Parathyroid adenoma (tissue), 2 donors: Measurements from ENCODE around the gene COL12A1.

Experiments used
- H2AFZ ChIP-seq: fragments of 300-600 bp; sonication (generic); one replicate; pipeline ENCODE4 v1.7.0; 2017; ENCODE audit warnings: antibody characterized with exemption, mild to moderate bottlenecking
- H3K27ac ChIP-seq: fragments of 300-600 bp; sonication (generic); one replicate; pipeline ENCODE4 v1.7.0; 2017
- H3K27me3 ChIP-seq: fragments of 300-600 bp; sonication (generic); one replicate; pipeline ENCODE4 v1.7.0; 2017; ENCODE audit warnings: low read length; ENCODE audit not compliant: control insufficient read depth, insufficient read depth
- H3K36me3 ChIP-seq: fragments of 300-600 bp; sonication (generic); one replicate; pipeline ENCODE4 v1.7.0; 2017; ENCODE audit warnings: low read length; ENCODE audit not compliant: control insufficient read depth, insufficient read depth
- H3K4me1 ChIP-seq: fragments of 300-600 bp; sonication (generic); one replicate; pipeline ENCODE4 v1.7.0; 2017; ENCODE audit warnings: control low read depth
- H3K4me2 ChIP-seq: fragments of 300-600 bp; sonication (generic); one replicate; pipeline ENCODE4 v1.7.0; 2017; ENCODE audit warnings: low read length
- H3K4me3 ChIP-seq: fragments of 300-600 bp; sonication (generic); one replicate; pipeline ENCODE4 v1.7.0; 2017; ENCODE audit warnings: low read depth, low read length
- H3K79me2 ChIP-seq: fragments of 300-600 bp; sonication (generic); one replicate; pipeline ENCODE4 v1.7.0; 2017; ENCODE audit warnings: control low read depth
- H3K9ac ChIP-seq: fragments of 300-600 bp; sonication (generic); one replicate; pipeline ENCODE4 v1.7.0; 2017; ENCODE audit warnings: mild to moderate bottlenecking
- H3K9me3 ChIP-seq: fragments of 300-600 bp; sonication (generic); one replicate; pipeline ENCODE4 v1.7.0; 2017; ENCODE audit warnings: low read length; ENCODE audit not compliant: control insufficient read depth
- TF ChIP-seq, protein P1 (sequence below): fragments of 300-600 bp; sonication (generic); IDR thresholded peaks from one replicate; pipeline ENCODE4 v1.7.0; 2017; ENCODE audit warnings: antibody characterized with exemption, mild to moderate bottlenecking
- donor health status: primary hyperparathyroidism.

Gene COL12A1

DNA sequence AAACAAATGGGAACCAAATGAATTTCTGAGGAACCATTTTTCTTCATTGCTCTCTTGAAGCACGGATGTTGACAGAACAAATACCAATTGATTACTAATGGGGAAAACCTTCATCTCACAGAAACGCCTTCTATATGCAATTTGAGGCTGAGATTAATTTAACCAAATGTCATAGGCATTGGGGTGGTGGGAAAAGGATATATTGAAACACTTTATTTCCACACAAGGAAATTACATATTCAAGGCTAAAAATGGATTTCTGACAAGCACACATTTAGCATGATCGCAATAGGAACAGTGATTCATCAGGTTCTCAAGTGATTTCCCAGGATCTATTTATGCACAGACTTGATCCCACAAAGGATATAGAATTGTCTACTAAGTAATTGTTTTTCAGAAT is 88.9 kb downstream of the COL12A1 start:
- Histone ChIP-seq H3K36me3 (peaks cover 2% of the 10 kb centered on the region), H2AFZ (no peak overlapping the region), H3K9ac (no peak overlapping the region), H3K4me1 (no peaks in the 10 kb centered on the region), H3K9me3 (no peaks in the 10 kb centered on the region), H3K27ac (no peak overlapping the region), H3K4me2 (no peak overlapping the region), H3K79me2 (no peaks in the 10 kb centered on the region), H3K27me3 (no peaks in the 10 kb centered on the region), H3K4me3 (no peak overlapping the region)
- TF ChIP-seq, protein P1, sequence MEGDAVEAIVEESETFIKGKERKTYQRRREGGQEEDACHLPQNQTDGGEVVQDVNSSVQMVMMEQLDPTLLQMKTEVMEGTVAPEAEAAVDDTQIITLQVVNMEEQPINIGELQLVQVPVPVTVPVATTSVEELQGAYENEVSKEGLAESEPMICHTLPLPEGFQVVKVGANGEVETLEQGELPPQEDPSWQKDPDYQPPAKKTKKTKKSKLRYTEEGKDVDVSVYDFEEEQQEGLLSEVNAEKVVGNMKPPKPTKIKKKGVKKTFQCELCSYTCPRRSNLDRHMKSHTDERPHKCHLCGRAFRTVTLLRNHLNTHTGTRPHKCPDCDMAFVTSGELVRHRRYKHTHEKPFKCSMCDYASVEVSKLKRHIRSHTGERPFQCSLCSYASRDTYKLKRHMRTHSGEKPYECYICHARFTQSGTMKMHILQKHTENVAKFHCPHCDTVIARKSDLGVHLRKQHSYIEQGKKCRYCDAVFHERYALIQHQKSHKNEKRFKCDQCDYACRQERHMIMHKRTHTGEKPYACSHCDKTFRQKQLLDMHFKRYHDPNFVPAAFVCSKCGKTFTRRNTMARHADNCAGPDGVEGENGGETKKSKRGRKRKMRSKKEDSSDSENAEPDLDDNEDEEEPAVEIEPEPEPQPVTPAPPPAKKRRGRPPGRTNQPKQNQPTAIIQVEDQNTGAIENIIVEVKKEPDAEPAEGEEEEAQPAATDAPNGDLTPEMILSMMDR = no peak

DNA sequence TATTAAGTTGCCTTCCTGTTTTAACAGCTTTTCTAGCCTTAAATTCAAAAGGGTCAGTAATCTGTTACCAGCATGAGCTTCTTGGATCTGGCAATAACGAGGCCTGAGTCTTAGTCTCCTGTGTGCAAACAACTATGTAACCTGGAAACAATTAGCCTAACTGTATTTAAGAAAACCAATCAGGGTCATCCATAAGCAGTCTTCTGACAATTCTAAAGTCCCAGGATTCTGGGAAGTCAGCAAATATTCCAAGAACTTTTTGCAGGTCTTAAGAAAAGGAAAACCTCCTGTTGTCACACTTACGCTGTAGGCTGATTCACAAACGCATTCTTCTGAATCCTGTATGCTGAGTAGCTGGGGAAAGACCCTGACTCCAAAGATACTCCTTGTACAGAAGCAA is 90.4 kb downstream of the COL12A1 start:
- no peaks in the 10 kb centered on the region for H3K9me3 ChIP-seq
- no peak overlapping the region for H3K27ac ChIP-seq
- H3K36me3 ChIP-seq = peaks cover 2% of the 10 kb centered on the region
- H3K4me2 ChIP-seq = no peak overlapping the region
- no peak overlapping the region for H2AFZ ChIP-seq
- H3K4me3 ChIP-seq = no peak overlapping the region
- H3K4me1 ChIP-seq = no peaks in the 10 kb centered on the region
- TF ChIP-seq, protein P1 = no peak
- H3K79me2 ChIP-seq = no peaks in the 10 kb centered on the region
- H3K27me3 ChIP-seq = no peaks in the 10 kb centered on the region
- no peak overlapping the region for H3K9ac ChIP-seq

DNA sequence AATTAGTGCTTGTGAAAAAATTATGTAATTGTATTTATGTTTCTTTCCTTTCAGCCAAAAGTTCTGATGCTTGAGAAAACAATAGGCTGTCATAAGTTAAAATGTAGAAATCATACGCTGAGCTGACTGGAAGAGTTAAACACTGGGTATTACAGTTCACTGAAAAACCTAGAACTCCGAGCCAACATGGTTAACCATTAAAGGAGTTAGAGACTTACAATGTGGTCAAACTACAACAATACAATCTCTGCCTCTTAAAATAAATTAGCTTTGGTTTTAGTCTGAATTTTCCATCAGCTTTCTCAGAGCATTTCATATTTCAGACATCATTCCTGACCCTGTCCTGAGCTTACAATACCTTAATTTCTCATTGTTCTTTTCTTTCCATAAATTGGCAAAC is 91.0 kb downstream of the COL12A1 start:
- no peak overlapping the region for H3K4me2 ChIP-seq
- H3K4me3 ChIP-seq = no peak overlapping the region
- TF ChIP-seq, protein P1 = no peak
- H3K27me3 ChIP-seq = no peaks in the 10 kb centered on the region
- no peaks in the 10 kb centered on the region for H3K36me3 ChIP-seq
- H3K9me3 ChIP-seq = no peaks in the 10 kb centered on the region
- no peak overlapping the region for H3K9ac ChIP-seq
- no peaks in the 10 kb centered on the region for H3K79me2 ChIP-seq
- no peak overlapping the region for H3K27ac ChIP-seq
- no peak overlapping the region for H2AFZ ChIP-seq
- H3K4me1 ChIP-seq = no peaks in the 10 kb centered on the region

DNA sequence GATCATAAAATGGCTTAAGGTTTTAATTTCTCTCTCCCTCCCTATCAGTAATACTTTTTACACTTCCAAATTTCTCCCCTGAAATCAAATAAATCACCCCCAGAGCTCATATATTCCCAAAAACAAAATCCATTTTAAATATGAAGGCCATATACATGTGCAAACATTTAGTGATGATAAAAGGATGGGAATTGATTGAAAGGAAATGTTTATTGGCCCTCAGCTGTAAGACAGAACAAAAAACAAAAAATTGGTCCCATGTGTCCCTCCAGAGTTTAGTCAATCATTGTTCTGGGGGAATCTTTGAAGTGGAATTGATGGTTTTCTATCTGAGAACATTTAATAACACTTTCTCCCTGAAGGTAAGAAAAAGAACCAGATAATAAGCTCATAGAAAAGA is 91.7 kb downstream of the COL12A1 start:
- Histone ChIP-seq H2AFZ (no peak overlapping the region), H3K9me3 (no peaks in the 10 kb centered on the region), H3K36me3 (no peaks in the 10 kb centered on the region), H3K4me1 (no peaks in the 10 kb centered on the region), H3K27me3 (no peaks in the 10 kb centered on the region), H3K4me3 (no peak overlapping the region), H3K4me2 (no peak overlapping the region), H3K9ac (no peak overlapping the region), H3K79me2 (no peaks in the 10 kb centered on the region), H3K27ac (no peak overlapping the region)
- TF ChIP-seq, protein P1 = no peak

DNA sequence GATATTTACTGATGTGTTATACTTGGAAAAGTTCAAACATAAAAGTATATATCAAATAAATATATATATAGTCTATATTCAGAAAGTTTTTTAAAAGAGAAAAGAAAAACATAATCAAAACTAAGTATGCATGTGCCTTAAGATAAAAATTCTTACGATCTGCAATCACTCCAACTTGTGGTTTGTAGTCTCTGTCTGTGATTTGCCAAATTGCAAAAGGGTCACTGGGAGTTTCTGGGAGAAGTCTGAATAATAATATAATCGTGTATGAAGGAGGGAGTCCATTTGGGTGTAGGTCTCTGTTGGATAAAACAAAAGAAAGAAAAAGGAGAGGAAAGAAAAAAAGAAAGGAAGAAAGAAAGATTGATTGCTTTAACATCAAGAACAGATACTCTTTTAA is 92.4 kb downstream of the COL12A1 start:
- Histone ChIP-seq H2AFZ (no peak overlapping the region), H3K27me3 (no peaks in the 10 kb centered on the region), H3K36me3 (no peaks in the 10 kb centered on the region), H3K27ac (no peak overlapping the region), H3K4me1 (no peaks in the 10 kb centered on the region), H3K4me2 (no peak overlapping the region), H3K79me2 (no peaks in the 10 kb centered on the region), H3K4me3 (no peak overlapping the region), H3K9me3 (no peaks in the 10 kb centered on the region), H3K9ac (no peak overlapping the region)
- TF ChIP-seq, protein P1 = no peak
